Astrocyte of the spinal cord (primary cell): ENCODE results near the gene SLC30A4.
"Not testable (repeated sequence)": the region's sequence is repeated elsewhere in the genome, so short reads cannot be mapped to it uniquely, and the experiment has no call there.

Source experiments
- DNase-seq: peaks from one replicate; pipeline ENCODE4 v3.0.0; 2011; ENCODE audit warnings: low read depth, low spot score
- H3K4me3 ChIP-seq: 2 replicates; pipeline ENCODE4 v1.5.1; 2011; ENCODE audit warnings: low read depth, mild to moderate bottlenecking, low read length, moderate library complexity
- in situ Hi-C: cut with HindIII; loops from 2 replicates; pipeline ENCODE4 v1.10.0; 2017; ENCODE audit warnings: low sequenced_read_pairs
- TF ChIP-seq, protein P1 (sequence below): IDR thresholded peaks from 2 replicates; pipeline ENCODE4 v1.5.1; 2012; ENCODE audit warnings: low read depth, mild to moderate bottlenecking, low read length, inconsistent platforms

Gene SLC30A4

DNA sequence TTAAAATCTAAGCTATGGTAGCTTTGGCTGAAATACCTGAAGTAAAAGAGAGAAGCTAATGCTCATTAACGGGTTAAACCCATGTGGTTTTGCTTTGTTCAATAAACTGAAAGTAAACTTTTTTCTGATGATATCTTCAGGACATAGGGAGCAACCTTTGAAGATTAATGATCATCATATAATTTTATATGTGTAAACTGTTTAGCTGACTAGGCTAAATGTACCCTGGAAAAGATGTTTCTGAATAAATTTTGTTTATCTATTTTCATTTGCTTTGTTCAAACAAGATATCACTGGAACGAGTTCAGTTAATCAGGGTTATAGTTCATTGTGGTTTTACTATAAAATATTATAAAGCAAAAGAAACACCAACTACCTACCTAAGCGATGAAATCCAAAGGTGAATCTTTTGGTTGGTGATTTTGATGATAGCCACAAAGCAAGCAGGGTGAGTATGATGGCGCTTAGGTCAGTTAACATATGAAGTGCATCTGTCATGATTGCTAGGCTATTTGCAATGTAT, 11.7 kb downstream of the SLC30A4 start:
- TF ChIP-seq, protein P1, sequence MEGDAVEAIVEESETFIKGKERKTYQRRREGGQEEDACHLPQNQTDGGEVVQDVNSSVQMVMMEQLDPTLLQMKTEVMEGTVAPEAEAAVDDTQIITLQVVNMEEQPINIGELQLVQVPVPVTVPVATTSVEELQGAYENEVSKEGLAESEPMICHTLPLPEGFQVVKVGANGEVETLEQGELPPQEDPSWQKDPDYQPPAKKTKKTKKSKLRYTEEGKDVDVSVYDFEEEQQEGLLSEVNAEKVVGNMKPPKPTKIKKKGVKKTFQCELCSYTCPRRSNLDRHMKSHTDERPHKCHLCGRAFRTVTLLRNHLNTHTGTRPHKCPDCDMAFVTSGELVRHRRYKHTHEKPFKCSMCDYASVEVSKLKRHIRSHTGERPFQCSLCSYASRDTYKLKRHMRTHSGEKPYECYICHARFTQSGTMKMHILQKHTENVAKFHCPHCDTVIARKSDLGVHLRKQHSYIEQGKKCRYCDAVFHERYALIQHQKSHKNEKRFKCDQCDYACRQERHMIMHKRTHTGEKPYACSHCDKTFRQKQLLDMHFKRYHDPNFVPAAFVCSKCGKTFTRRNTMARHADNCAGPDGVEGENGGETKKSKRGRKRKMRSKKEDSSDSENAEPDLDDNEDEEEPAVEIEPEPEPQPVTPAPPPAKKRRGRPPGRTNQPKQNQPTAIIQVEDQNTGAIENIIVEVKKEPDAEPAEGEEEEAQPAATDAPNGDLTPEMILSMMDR: no peak

DNA sequence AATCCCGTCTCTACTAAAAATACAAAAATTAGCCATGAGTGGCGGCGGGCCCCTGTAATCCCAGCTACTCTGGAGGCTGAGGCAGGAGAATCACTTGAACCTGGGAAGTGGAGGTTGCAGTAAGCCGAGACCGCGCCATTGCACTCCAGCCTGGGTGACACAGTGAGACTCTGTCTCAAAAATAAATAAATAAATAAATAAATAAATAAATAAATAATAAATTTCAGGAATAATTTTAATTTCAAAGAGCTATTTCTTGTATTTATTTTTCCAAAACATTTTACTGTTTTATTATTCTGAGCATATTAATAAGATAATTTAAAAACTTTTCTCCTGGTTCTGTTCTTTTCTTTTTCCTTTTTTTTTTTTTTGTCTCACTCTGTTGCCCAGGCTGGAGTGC, 15.4 kb downstream of the SLC30A4 start:
- DNase-seq, in situ Hi-C loops: not testable (repeated sequence)

More for the DNA sequence above, 11.7 kb downstream of the SLC30A4 start:
- in situ Hi-C loops: no loop called here
- no peak for DNase-seq
- H3K4me3 ChIP-seq: no peak overlapping the region

DNA sequence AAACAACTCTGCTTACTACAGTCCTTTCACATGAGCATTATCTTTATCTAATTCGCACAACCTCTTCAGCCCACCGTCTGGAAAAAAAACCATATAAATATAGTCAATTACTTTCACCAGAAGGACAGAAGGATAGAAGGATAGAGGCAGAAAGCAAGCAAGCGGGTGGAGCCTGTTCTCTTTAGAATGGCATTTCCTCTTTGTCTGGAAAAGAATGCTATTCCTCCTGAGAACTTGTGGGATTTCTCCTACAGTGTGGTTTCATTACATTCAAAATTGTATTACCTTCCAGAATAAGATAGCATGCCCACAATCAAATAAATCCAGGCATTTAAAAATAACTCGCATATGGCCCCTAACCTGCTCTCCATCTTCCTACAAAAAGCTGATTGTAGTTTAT, 23.1 kb downstream of the SLC30A4 start:
- peak; percentile 31 for DNase-seq
- no peak overlapping the region for H3K4me3 ChIP-seq

More for the DNA sequence above, 15.4 kb downstream of the SLC30A4 start:
- not testable (repeated sequence) for H3K4me3 ChIP-seq

DNA sequence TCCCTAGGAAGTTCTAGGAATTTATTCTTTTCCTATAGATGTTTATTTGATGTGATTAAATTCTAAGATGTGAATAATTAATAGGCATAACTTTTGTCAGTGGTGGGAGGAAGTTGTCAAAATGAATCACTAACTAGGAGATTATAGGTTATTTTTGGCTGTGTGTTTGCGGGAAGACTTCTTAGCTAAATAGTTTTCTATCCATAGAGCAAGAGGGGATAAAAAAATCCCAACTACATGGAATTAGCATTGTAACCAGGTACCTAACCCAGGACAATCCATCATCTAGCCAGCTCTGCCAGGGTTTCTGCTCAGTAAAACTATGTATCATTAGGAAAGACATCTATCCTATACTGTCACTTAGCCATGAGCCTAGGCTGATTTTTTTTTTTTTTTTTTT, 23.9 kb downstream of the SLC30A4 start:
- TF ChIP-seq, protein P1: no peak
- in situ Hi-C loops: no loop called here
- no peak for DNase-seq
- H3K4me3 ChIP-seq: no peak overlapping the region

More for the DNA sequence above, 23.1 kb downstream of the SLC30A4 start:
- in situ Hi-C loops: no loop called here
- TF ChIP-seq, protein P1: no peak

DNA sequence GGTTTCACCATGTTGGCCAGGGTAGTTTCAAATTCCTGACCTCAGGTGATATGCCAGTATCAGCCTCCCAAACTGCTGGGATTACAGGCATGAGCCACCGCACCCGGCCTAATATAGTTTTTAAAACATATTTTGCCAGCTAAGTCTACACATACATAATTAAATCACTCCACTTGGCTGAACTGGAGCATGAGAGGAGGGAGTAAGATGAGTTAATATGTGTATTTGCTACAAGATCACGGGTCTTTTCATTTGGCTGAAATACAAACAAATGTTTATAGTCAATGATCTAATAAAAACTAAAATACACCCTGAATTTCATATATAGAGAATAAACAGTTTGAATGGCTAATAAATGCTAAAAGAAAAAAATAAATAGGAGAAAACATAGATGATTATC, 25.3 kb downstream of the SLC30A4 start:
- in situ Hi-C loops: no loop called here
- TF ChIP-seq, protein P1: no peak
- no peak overlapping the region for H3K4me3 ChIP-seq
- DNase-seq: no peak

DNA sequence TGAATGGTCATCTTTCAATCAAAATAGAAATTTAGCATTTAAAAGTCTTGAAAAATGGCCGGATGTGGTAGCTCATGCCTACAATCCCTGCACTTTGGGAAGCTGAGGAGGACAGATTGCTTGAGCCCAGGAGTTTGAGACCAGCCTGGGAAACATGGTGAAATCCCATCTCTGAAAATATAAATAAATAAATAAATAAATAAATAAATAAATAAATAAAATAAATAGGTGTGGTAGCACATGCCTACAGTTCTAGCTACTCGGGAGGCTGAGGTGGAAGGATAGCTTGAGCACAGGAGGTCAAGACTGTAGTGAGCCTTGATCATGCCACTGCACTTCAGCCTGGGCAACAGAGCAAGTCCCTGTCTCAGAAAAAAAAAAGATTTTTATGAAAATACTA, 25.9 kb downstream of the SLC30A4 start:
- TF ChIP-seq, protein P1: no peak
- DNase-seq: no peak
- H3K4me3 ChIP-seq: no peak overlapping the region
- in situ Hi-C loops: no loop called here

DNA sequence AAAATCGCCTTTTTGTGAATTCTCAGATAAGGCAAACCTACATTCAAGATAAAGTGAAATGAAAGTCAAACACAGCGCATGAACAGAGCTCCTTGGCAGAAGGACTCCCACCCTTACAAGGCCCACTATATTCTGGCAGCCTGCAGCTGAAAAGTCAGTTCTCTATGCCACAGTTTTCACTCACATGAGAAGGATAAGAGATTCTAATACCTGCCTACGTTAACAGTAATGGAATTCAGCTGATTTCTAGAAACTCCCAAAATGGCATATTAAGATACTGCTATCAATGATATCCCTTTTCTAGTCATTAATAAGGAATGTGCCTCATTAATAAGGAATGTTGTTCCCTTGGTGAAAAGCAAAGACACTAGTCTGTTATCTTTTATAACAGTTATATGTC, 27.0 kb downstream of the SLC30A4 start:
- in situ Hi-C loops: no loop called here

More for the DNA sequence above, 27.0 kb downstream of the SLC30A4 start:
- DNase-seq: no peak
- TF ChIP-seq, protein P1: no peak
- H3K4me3 ChIP-seq: no peak overlapping the region
